T-helper 2 cell (primary cell): ENCODE measurements around the gene GLIS1.

ENCODE experiments used
- DNase-seq, 5 experiments: peaks; one replicate each; pipeline versions ENCODE4 v3.0.0 to v3.0.0-alpha.2; 2012 to 2022

GLIS1 gene

GRCh38 chr1:53735681-53736080, 3.3 kb downstream of the GLIS1 start:
- no peak for DNase-seq

GRCh38 chr1:53735261-53735660, 3.7 kb downstream of the GLIS1 start:
- no peak for DNase-seq

GRCh38 chr1:53734650-53735211, 4.2 kb downstream of the GLIS1 start:
- no peak for DNase-seq

- no peak for DNase-seq
These were observed 4.9 kb downstream of the GLIS1 start for GRCh38 chr1:53733975-53734649.

GRCh38 chr1:53733447-53733931, 5.5 kb downstream of the GLIS1 start:
- DNase-seq = no peak

- no peak for DNase-seq
These were observed 6.0 kb downstream of the GLIS1 start for GRCh38 chr1:53732912-53733317.

GRCh38 chr1:53732409-53732808, 6.6 kb downstream of the GLIS1 start:
- no peak for DNase-seq

GRCh38 chr1:53731779-53732305, 7.1 kb downstream of the GLIS1 start:
- no peak for DNase-seq

- no peak for DNase-seq
These were observed 7.8 kb downstream of the GLIS1 start for GRCh38 chr1:53731043-53731600.

- DNase-seq = no peak
These were observed 8.6 kb downstream of the GLIS1 start for GRCh38 chr1:53730224-53730865.

- no peak for DNase-seq
These were observed 9.3 kb downstream of the GLIS1 start for GRCh38 chr1:53729456-53730223.

- no peak for DNase-seq
These were observed 10.1 kb downstream of the GLIS1 start for GRCh38 chr1:53728702-53729455.

- no peak for DNase-seq
These were observed 10.8 kb downstream of the GLIS1 start for GRCh38 chr1:53728196-53728595.

GRCh38 chr1:53727461-53728092, 11.4 kb downstream of the GLIS1 start:
- no peak for DNase-seq

- no peak for DNase-seq
These were observed 12.9 kb downstream of the GLIS1 start for GRCh38 chr1:53726009-53726600.

GRCh38 chr1:53725238-53725689, 13.7 kb downstream of the GLIS1 start:
- DNase-seq = no peak

- no peak for DNase-seq
These were observed 16.9 kb downstream of the GLIS1 start for GRCh38 chr1:53722025-53722424.

- DNase-seq = no peak
These were observed 17.9 kb downstream of the GLIS1 start for GRCh38 chr1:53721088-53721487.

- no peak for DNase-seq
These were observed 19.5 kb downstream of the GLIS1 start for GRCh38 chr1:53719469-53719868.

- no peak for DNase-seq
These were observed 20.5 kb downstream of the GLIS1 start for GRCh38 chr1:53718443-53718842.
